PC-9 (cell line): ENCODE results near the gene EFNA2.

Experiments used
- EZH2 ChIP-seq: fragments of 200-600 bp; sonication (generic); IDR thresholded peaks from 2 replicates; pipeline ENCODE4 v1.8.0; 2017; ENCODE audit warnings: antibody characterized with exemption, low read depth
- TF ChIP-seq, protein P1 (sequence below): fragments of 200-600 bp; sonication (generic); conservative IDR thresholded peaks from 2 replicates; pipeline ENCODE4 v1.6.1; 2017; ENCODE audit warnings: mixed run types, antibody characterized with exemption, mild to moderate bottlenecking, moderate library complexity

DNA sequence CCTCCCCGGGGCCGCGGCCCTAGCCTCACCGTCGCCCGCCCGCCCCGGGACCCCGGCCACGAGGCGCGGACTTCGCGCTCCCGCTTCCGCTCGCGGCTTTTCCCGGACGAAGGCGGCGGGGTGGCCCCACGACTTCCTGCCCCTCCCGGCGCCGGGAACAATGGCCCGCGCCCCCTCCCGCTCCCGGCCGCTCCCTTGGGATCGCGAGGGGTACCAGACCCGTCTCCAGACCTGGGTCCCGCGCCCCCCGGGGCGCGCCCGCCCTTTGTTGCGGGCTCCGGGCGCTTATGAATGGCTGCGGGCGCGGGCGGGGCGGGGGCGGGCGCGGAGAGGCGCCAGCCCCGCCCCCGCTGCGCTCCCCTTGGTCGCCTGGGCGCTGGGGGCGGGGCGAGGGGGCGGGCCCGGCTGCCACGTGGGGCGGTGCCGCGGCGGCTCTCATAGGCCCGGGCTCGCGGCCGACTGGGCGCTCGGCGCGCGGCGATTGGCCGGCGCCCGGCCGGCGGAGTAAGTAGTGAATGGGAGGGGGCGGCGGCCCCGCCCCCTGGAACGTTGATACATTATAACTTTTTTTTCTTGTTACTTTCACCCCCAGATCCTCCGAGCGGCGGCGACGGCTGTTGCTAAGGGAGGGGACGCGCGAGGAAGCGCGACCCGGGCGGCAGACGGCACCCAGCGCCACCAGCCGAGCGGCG lies 36.2 kb upstream of the EFNA2 start:
- TF ChIP-seq, protein P1, sequence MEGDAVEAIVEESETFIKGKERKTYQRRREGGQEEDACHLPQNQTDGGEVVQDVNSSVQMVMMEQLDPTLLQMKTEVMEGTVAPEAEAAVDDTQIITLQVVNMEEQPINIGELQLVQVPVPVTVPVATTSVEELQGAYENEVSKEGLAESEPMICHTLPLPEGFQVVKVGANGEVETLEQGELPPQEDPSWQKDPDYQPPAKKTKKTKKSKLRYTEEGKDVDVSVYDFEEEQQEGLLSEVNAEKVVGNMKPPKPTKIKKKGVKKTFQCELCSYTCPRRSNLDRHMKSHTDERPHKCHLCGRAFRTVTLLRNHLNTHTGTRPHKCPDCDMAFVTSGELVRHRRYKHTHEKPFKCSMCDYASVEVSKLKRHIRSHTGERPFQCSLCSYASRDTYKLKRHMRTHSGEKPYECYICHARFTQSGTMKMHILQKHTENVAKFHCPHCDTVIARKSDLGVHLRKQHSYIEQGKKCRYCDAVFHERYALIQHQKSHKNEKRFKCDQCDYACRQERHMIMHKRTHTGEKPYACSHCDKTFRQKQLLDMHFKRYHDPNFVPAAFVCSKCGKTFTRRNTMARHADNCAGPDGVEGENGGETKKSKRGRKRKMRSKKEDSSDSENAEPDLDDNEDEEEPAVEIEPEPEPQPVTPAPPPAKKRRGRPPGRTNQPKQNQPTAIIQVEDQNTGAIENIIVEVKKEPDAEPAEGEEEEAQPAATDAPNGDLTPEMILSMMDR, result no peak
- no peak for TF ChIP-seq EZH2
